Lower leg skin (tissue), 4 donors: ENCODE measurements around the gene NTNG1. TPM values are rescaled to one million over a fixed set of nuclear protein-coding genes. Genes with fewer than 3 reads are reported as not detected.

Experiments
- DNase-seq, 2 donors: peaks; one replicate each; pipeline ENCODE4 v3.0.0-alpha.2; 2019; ENCODE audit warnings: low spot score in 2 of 2
- H3K4me3 ChIP-seq: fragments of 200-600 bp; sonication (generic); 2 replicates; pipeline ENCODE4 v1.5.1; 2017; ENCODE audit warnings: mild to moderate bottlenecking, low read depth; ENCODE audit not compliant: poor library complexity, severe bottlenecking
- CTCF ChIP-seq, 3 donors: fragments of 450-650 bp; IDR thresholded peaks; one replicate each; pipeline ENCODE4 v1.5.1; 2016; ENCODE audit warnings: antibody characterized with exemption in 3 of 3, mild to moderate bottlenecking in 3 of 3, moderate library complexity in 2 of 3
- POLR2A ChIP-seq, 2 donors: fragments of 450-650 bp; IDR thresholded peaks; one replicate each; pipeline ENCODE4 v1.6.1; 2016 to 2017; ENCODE audit warnings: antibody characterized with exemption in 2 of 2, mild to moderate bottlenecking in 1 of 2, moderate library complexity in 1 of 2
- WGBS, 2 donors: methylation state at CpG; one replicate each; pipeline ENCODE4 v1.1.5; 2018; 5-methylcytosine and 5-hydroxymethylcytosine counted together
- intact Hi-C: fragments of 100-400 bp; cut with DNase I; formaldehyde crosslinking; loops from one replicate; pipeline ENCODE4 v1.15.0; 2023; ENCODE audit warnings: low total_unique reads
- total RNA-seq, 4 donors: library from RNA; depleted of rRNA; stranded (reverse); fragments of >200 nt; gene quantifications; one replicate each; pipeline ENCODE4 v1.1.0, GENCODE V29; 2016

The NTNG1 gene
- total RNA-seq, 4 donors from 2014 or later: 2.6 to 8.1 (median 3.4) TPM

DNA sequence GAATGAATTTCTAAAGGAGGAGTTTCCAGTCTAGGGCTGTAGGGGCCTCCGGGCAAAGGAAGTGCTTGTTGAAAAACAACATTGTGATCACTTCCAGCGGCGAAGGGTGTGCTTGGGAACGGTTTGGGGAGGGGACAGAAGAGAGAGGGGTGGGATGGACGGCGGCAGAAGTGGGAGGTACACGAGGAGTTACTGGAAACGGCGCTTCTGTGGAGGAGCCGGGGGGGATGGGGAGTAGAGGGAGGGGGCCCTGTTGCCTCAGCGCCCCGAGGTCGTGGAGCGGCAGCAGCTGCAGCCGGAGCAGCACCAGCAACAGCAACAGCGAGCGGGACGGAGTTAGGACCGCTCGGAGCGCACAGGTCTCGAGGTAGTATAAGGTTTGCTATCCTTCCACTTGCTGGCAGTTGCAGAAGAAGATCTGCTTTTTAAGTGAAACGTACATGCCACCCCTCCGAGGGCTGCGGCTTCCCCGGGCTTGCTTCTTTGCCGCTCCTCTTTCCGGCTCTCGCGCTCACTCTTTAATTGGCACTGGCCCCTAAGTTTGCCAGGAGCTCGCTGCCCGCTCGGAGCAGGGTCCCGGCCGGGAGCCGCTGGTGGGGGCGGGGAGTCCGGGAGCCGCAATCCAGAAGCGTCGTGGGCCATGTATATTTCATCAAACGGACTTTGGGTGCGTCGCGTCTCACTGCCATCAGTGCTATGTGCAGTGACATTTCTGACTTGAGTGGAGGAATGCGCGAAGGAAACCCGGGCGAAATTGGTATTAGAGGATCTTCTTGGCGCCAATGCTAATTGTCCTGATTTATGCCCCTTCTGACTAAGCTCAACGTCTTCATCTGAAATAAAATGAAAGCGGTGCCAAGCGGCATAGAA is 771 bp upstream of the NTNG1 start:
- TF ChIP-seq POLR2A (IDR thresholded peaks at IDR 0.05): no peak
- TF ChIP-seq CTCF (IDR thresholded peaks at IDR 0.05): no peak
- peak overlapping the region; percentile 37 for H3K4me3 ChIP-seq
- intact Hi-C loops: no loop called here
- 1% methylated on average over 53 of the region's 53 CpGs for WGBS, 2 donors
- DNase-seq: peak in 1 of 2 donors; percentile 82

GRCh38 chr1:107141491-107142126 is 770 bp downstream of the NTNG1 start:
- WGBS, 2 donors: 1% methylated on average over 20 to 28 of the region's 41 CpGs
- intact Hi-C loops: no loop called here
- TF ChIP-seq POLR2A (IDR thresholded peaks at IDR 0.05) (no peak), CTCF (IDR thresholded peaks at IDR 0.05) (no peak)
- DNase-seq: no peak
- peak overlapping the region; percentile 13 for H3K4me3 ChIP-seq

- no peak overlapping the region for H3K4me3 ChIP-seq
- no peak for DNase-seq
- 0% methylated on average over 5 of the region's 5 CpGs for WGBS, 2 donors
- TF ChIP-seq POLR2A (IDR thresholded peaks at IDR 0.05): no peak
- TF ChIP-seq CTCF (IDR thresholded peaks at IDR 0.05): no peak
- intact Hi-C loops: no loop called here
Measured at GRCh38 chr1:107142140-107142542, 1.3 kb downstream of the NTNG1 start.

GRCh38 chr1:107142666-107143065 is 1.8 kb downstream of the NTNG1 start:
- 32 to 39% methylated on average over 2 of the region's 2 CpGs for WGBS, 2 donors
- DNase-seq: no peak
- intact Hi-C loops: no loop called here
- H3K4me3 ChIP-seq: no peak overlapping the region
- TF ChIP-seq POLR2A (IDR thresholded peaks at IDR 0.05) (no peak), CTCF (IDR thresholded peaks at IDR 0.05) (no peak)

GRCh38 chr1:107145637-107146036 is 4.8 kb downstream of the NTNG1 start:
- intact Hi-C loops: no loop called here
- 59 to 71% methylated on average over 3 of the region's 3 CpGs for WGBS, 2 donors
- TF ChIP-seq POLR2A (IDR thresholded peaks at IDR 0.05) (no peak), CTCF (IDR thresholded peaks at IDR 0.05) (no peak)
- no peak overlapping the region for H3K4me3 ChIP-seq
- no peak for DNase-seq
